ENCODE results near the gene FBLIM1. TPM values are rescaled to one million over a fixed set of nuclear protein-coding genes. Genes with fewer than 3 reads are reported as not detected.
A peak's percentile ranks its signal among the peaks of the same experiment; 100 is the strongest.

Gene FBLIM1, protein sequence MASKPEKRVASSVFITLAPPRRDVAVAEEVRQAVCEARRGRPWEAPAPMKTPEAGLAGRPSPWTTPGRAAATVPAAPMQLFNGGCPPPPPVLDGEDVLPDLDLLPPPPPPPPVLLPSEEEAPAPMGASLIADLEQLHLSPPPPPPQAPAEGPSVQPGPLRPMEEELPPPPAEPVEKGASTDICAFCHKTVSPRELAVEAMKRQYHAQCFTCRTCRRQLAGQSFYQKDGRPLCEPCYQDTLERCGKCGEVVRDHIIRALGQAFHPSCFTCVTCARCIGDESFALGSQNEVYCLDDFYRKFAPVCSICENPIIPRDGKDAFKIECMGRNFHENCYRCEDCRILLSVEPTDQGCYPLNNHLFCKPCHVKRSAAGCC
- not detected for total RNA-seq

DNA sequence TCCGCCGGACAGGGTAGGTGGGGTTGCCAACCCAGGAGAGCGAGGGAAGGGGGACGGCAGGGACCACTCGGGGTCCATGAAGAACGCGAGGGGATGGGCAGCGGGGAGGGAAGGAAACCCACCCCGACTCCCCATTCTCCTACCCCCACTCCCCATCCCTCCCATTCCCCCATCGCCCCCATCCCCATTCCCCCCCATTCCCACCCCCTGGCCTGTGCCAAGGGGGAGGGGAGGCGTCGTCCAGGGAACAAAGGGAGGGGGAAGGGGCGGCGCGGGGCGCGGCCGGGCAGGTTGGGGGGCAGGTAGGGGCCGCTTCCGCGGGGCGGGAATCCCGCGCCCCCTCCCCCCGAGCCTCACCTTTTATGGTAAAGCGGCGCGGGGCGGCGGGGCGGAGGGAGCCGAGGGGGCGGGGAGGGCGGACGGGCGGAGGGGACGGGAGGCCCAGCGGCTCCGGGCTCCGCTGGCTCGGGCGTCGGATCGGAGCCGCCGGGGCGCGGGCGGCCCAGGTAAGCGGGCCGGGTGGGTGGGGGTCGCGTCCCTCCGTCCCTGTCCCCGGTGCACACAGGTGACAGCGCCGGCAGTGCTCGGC is at the start of gene FBLIM1:
FBLIM1 (plus strand) TSS at position 453 of the 589 bp plus-strand sequence. CDS start 6,189 bp downstream, outside the sequence.
- peaks cover 38% of the 10 kb centered on the region for H3K27me3 Mint-ChIP-seq
- no peak within 1 kb of the TSS for H3K27ac Mint-ChIP-seq
- no peaks in the 10 kb centered on the region for H3K9me3 Mint-ChIP-seq
- ATAC-seq (replicated peaks), result no peak
- H3K36me3 Mint-ChIP-seq (ENCODE audit: low read depth), result no peaks in the 10 kb centered on the region
- peak within 1 kb of the TSS; percentile 60 for H3K4me3 Mint-ChIP-seq
- H3K4me1 Mint-ChIP-seq, result peaks cover 5% of the 10 kb centered on the region

DNA sequence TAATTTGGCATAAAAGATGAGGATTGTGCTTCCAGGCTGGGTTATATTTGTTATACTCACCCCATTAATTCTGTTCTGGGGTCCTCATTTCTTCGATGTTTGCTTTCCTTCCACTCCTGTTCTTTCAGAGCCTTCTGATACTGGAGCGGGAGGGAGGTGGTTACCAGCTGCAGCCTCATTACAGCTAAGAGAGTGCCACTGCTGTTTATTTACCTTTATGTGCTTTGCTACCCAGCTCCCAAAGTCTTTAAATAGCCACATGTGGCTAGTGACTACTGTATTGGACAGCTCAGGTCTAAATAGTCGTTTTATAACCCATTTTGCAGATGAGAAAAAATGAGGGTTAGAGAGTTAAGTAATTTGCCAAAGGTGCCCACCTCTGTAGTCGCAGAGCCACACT is 49.4 kb upstream of the FBLIM1 start:
- H3K27ac Mint-ChIP-seq, result no peak overlapping the region

DNA sequence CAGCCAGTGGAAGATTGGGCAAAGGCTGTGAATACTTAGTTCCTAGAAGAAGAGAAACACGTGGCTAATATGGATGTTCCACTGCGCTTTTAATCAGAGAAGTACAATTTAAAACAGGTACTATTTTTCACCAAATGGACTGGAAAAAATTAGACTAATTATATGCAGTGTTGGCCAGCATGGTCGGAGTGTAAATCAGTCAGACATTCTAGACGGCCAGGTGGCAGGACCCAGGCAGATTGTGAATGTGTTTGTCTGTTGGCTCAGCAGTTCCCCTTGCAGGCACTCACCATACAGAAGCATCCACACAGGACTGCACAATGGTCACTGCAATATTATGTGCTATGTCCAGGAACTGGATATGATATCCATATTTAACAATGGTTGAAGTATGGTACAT is 46.4 kb upstream of the FBLIM1 start:
- Mint-ChIP-seq H3K36me3 (ENCODE audit: low read depth) (peaks cover 18% of the 10 kb centered on the region), H3K27ac (no peak overlapping the region), H3K4me3 (no peak overlapping the region), H3K4me1 (peaks cover 4% of the 10 kb centered on the region), H3K27me3 (no peaks in the 10 kb centered on the region), H3K9me3 (no peaks in the 10 kb centered on the region)
- ATAC-seq (replicated peaks), result no peak

More for the DNA sequence above, 49.4 kb upstream of the FBLIM1 start:
- no peak for ATAC-seq (replicated peaks)
- no peaks in the 10 kb centered on the region for H3K9me3 Mint-ChIP-seq
- H3K4me3 Mint-ChIP-seq, result no peak overlapping the region
- peaks cover 4% of the 10 kb centered on the region for H3K4me1 Mint-ChIP-seq
- H3K27me3 Mint-ChIP-seq, result no peaks in the 10 kb centered on the region
- peaks cover 23% of the 10 kb centered on the region for H3K36me3 Mint-ChIP-seq (ENCODE audit: low read depth)

DNA sequence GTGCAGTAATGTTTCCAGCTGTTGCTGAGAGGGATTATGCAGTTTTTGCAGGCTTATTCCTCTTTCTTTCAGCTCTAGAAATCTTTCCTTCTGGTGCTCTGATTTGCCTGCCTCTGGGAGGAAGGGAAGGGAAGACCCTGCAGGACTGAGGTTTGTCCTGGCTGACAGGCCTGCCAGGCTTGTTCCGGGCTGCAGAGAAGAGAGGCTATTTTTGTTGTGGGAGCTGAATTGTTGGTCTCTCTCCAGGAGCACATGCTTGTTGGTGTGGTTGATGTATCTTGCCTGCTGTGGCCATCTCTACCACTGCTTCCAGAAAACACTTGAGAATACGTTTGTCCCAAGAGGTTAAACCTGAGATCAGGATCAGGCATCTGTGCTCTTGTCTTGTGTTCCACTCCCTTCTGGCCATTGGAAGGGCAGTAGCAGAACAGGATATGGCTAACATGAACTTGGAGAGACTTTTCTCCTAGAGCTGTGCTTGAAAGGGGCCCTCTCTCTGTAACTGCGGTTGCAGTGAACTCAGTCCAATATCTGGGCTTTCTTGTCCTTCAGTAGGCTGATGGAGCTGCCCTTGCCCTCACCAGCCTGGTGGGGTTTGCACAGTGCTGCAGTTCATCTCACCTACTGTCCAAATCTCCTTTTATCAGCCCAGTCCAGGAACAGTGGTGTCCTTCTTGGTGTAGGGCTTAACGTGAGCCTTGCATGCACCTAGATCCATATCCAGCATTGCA is 44.0 kb upstream of the FBLIM1 start:
- Mint-ChIP-seq H3K4me3 (no peak overlapping the region), H3K27ac (no peak overlapping the region), H3K36me3 (ENCODE audit: low read depth) (peaks cover 40% of the 10 kb centered on the region), H3K4me1 (peaks cover 1% of the 10 kb centered on the region), H3K9me3 (no peaks in the 10 kb centered on the region), H3K27me3 (no peaks in the 10 kb centered on the region)
- no peak for ATAC-seq (replicated peaks)

DNA sequence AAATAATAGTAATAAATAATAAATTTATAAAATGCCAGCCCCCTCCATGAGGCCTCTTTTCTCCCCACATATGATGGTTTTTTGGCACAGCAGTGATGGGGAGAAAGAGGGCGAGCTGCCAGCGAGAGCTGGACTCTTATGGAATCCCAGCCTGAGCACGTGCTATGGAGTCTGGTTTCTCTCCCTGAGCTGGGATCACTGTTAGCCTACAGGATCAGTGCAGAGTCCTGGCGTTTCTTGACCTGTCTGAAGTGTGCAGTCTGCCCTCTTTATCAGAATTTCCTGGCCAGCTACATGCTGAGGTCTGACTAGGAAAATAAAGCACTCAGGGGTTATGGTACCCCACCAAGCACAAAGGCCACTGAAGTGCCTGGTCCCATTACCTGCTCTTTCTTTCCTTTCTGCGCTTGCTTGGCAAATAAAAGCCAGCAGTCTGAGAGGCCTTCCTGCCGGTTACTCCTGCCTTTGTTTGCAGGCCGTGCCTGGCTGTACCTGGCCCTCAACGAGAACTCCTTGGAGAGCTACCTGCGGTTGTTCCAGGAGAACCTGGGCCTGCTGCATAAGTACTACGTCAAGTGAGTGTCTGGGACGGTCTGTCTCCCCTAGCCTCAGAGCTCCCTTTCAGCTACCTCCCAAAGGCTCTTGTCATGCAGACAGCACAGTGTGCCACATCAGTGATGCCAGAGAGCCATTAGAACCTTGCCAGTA is 41.0 kb upstream of the FBLIM1 start:
- Mint-ChIP-seq H3K4me3 (no peak overlapping the region), H3K9me3 (no peaks in the 10 kb centered on the region), H3K27ac (no peak overlapping the region), H3K36me3 (ENCODE audit: low read depth) (peaks cover 56% of the 10 kb centered on the region), H3K4me1 (no peaks in the 10 kb centered on the region), H3K27me3 (no peaks in the 10 kb centered on the region)
- no peak for ATAC-seq (replicated peaks)

DNA sequence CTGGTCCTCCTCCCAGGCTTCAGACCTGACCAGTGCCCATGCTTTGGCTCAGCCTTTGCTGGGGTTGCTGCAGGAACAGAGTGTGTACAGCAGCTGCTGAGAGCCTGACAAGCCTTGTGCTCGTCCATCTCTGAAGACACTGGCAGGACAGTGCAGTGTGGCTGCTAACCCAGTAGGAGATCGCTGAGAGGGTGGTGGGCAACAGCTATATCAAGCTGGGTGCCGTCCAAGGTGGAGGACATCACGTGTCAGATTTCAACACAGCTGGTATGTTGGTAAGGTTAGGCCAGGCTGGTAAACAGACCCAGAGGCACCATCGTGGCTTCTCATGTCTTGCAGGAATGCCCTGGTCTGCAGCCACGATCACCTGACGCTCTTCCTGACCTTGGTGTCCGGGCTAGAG is 40.4 kb upstream of the FBLIM1 start:
- Mint-ChIP-seq H3K9me3 (no peaks in the 10 kb centered on the region), H3K27me3 (no peaks in the 10 kb centered on the region), H3K27ac (no peak overlapping the region), H3K4me3 (no peak overlapping the region), H3K36me3 (ENCODE audit: low read depth) (peaks cover 60% of the 10 kb centered on the region), H3K4me1 (no peaks in the 10 kb centered on the region)
- no peak for ATAC-seq (replicated peaks)

DNA sequence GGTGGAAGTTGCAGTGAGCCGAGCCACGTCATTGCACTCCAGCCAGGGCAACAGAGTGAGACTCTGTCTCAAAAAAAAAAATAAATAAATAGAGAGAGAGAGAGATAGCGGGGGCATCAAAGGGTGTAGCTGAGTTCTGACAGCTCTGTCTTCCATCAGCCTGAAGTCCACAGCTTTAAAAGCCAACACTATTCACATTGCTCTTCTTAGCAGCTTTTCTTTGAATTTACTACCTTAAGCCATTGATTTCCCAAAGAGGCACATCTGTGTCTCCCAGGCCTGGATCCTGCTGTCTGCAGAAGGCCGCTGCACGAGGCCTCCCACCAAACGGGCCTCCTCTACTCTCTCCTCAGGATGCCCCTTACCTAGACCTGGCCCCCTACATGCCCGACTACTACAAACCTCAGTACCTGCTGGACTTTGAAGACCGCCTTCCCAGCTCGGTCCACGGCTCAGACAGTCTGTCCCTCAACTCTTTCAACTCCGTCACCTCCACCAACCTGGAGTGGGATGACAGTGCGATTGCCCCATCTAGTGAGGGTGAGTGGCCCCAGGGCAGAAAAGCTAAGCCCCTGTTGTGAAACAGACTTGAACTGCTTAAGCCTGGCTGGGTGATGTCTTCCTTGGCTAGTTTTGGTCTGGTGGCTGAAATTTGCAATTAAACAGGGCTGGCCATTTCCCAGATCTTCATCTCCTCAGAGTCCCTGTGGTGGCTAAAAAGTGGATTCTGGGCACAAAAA is 39.0 kb upstream of the FBLIM1 start:
- H3K27me3 Mint-ChIP-seq, result no peaks in the 10 kb centered on the region
- peaks cover 62% of the 10 kb centered on the region for H3K36me3 Mint-ChIP-seq (ENCODE audit: low read depth)
- no peaks in the 10 kb centered on the region for H3K4me1 Mint-ChIP-seq
- H3K9me3 Mint-ChIP-seq, result no peaks in the 10 kb centered on the region
- ATAC-seq (replicated peaks), result no peak
- H3K4me3 Mint-ChIP-seq, result no peak overlapping the region
- no peak overlapping the region for H3K27ac Mint-ChIP-seq

DNA sequence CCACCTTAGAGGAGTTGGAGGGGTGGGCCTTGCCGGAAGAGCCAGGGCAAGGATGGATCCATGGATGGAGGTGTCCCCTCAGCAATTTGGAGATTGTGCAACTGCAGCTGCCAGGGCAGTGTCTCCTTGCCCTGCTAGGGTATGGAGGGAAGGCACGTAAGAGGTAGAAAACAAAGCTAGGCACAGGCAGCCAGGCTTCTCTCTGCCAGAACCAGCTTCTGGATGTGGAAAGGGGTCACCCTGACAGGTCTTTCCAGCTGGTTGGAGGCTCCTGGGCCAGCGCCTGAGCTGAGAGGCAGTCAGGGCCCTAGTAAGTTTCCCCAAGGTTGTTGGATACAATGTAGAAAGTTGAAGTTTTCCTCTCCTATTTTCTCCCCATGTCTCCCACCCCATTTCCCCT is 37.7 kb upstream of the FBLIM1 start:
- no peak overlapping the region for H3K27ac Mint-ChIP-seq
- H3K36me3 Mint-ChIP-seq (ENCODE audit: low read depth), result peaks cover 61% of the 10 kb centered on the region
- H3K4me3 Mint-ChIP-seq, result no peak overlapping the region
- no peaks in the 10 kb centered on the region for H3K27me3 Mint-ChIP-seq
- no peak for ATAC-seq (replicated peaks)
- no peaks in the 10 kb centered on the region for H3K9me3 Mint-ChIP-seq
- no peaks in the 10 kb centered on the region for H3K4me1 Mint-ChIP-seq

DNA sequence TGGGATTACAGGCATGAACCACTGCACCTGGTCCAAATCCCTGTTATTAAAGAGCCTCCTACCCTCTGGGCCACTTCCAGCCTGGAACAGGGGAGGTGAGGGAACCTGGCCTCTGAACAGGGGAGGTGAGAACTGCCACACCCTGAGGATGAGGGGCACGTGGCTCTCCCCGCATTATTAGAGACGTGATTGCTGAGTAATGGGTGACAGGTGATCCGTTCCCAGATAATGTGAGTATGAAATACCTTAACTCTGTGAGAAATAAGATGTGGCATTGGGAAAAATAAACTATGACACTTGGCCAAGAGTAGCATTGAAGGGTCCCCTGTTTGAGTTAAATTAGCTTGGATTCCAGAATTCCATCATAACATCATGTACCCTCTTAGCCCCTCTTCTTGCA is 36.2 kb upstream of the FBLIM1 start:
- Mint-ChIP-seq H3K4me1 (no peaks in the 10 kb centered on the region), H3K36me3 (ENCODE audit: low read depth) (peaks cover 66% of the 10 kb centered on the region)
- ATAC-seq (replicated peaks), result no peak

DNA sequence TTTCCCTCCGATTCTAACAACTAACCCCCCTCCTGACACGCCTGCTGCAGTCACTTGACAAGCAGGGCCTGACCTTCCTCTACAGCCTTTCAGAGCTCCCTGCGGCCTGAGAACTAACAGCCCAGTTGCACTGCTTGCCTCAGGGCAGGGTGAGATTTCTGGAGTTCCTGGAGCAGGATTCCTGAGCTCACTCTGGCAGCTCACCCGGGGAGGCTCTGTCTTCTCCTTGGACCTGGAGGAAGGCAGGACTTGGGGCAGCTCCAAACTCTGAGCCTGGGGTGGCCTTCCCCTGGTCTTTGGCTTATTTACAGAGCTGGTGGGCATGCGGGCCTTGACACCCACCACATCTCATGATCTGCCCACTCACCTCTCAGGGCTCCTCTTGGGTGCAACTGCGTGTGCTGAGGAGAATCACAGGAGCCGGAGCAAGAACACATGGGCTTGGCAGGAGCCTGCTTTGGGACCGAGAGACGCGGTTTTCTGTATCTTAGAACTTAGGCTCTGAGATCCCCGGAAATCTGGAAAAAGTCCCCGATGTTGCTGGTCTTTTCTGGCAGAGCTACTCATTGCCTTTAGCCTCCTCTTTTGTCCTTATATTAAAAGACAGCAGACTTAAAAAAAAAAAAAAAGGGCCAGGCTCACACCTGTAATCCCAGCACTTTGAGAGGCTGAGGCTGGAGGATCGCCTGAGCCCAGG is 35.6 kb upstream of the FBLIM1 start:
- no peak for ATAC-seq (replicated peaks)
- H3K9me3 Mint-ChIP-seq, result no peaks in the 10 kb centered on the region
- no peak overlapping the region for H3K27ac Mint-ChIP-seq
- no peaks in the 10 kb centered on the region for H3K27me3 Mint-ChIP-seq
- no peaks in the 10 kb centered on the region for H3K4me1 Mint-ChIP-seq
- peaks cover 66% of the 10 kb centered on the region for H3K36me3 Mint-ChIP-seq (ENCODE audit: low read depth)
- H3K4me3 Mint-ChIP-seq, result no peak overlapping the region

More for the DNA sequence above, 36.2 kb upstream of the FBLIM1 start:
- no peak overlapping the region for H3K4me3 Mint-ChIP-seq
- H3K27ac Mint-ChIP-seq, result no peak overlapping the region
- no peaks in the 10 kb centered on the region for H3K27me3 Mint-ChIP-seq
- no peaks in the 10 kb centered on the region for H3K9me3 Mint-ChIP-seq

DNA sequence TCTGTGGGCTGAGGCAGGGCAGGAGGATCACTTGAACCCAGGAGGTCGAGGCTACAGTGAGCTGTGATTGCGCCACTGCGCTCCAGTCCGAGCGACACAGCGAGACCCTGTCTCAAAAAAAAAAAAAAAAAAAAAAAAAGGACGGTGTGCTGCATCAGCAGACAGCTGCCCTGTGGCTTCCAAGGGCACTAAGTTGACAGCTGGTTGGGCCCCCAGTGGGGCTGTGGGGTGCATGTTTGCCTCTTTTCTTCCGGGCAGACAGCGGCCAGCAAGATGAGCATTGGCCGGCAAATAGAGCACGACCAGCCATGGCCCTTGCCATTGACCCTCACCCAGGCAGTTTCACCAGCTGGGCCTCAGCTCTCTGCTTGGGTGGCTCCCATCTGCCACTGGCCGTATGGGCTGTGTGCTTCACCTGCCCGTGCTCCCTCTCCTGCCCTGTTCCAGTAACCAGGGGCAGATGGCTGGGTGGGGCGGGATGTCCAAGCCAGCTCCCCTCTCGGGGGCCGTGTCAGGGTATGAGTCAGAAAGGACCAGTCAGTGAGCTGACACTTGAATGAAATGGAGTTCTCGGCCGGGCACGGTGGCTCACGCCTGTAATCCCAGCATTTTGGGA is 34.9 kb upstream of the FBLIM1 start:
- H3K36me3 Mint-ChIP-seq (ENCODE audit: low read depth), result peaks cover 60% of the 10 kb centered on the region
- H3K4me1 Mint-ChIP-seq, result no peaks in the 10 kb centered on the region
- no peaks in the 10 kb centered on the region for H3K27me3 Mint-ChIP-seq
- H3K4me3 Mint-ChIP-seq, result no peak overlapping the region
- no peak for ATAC-seq (replicated peaks)
- no peak overlapping the region for H3K27ac Mint-ChIP-seq
- H3K9me3 Mint-ChIP-seq, result no peaks in the 10 kb centered on the region

DNA sequence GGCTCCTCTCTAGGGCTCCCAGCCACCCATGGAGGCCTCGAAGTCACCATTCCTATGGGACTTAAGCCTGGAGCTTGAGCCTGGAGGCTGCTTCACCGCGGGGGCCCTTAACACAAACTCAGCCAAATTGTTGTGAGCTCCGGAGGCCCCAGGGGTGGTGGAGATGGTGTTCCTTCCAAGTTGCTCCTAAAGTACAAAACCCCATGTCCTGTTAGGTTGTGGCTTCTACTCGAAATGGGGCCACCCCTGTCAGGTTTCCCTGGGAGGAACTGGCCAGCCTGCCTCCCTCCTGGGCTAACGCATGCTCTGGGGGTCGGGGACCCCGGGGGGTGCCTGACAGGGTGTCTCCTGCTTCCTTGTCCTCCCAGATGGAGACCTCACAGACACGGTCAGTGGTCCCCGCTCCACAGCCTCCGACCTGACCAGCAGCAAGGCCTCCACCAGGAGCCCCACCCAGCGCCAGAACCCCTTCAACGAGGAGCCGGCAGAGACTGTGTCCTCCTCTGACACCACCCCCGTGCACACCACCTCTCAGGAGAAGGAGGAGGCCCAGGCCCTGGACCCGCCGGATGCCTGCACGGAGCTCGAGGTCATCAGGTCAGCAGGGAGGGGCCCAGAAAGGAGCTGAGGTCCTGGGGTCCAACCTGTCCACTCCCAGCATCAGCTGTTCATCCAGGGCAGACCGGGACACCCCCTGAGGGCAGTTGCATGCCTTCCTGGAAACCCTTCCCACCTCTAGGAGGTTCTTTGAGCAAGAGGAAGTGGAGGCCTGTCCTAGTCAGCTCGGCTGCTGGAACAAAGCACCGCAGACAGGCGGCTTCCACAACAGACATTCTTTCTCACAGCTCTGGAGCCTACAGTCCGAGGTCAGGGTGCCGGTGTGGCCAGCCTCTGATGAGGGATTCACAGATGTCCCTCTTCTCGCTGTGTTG is 33.4 kb upstream of the FBLIM1 start:
- Mint-ChIP-seq H3K27ac (peak overlapping the region; percentile 60), H3K9me3 (no peaks in the 10 kb centered on the region), H3K4me3 (no peak overlapping the region), H3K4me1 (no peaks in the 10 kb centered on the region), H3K36me3 (ENCODE audit: low read depth) (peaks cover 47% of the 10 kb centered on the region), H3K27me3 (no peaks in the 10 kb centered on the region)
- no peak for ATAC-seq (replicated peaks)

Data from activated T-helper 17 cell treated with anti-CD3 and anti-CD28 coated beads, Interleukin-2, amount 50 U/mL, for 72 hours (primary cell).